GM19043 (cell line): ENCODE measurements around the gene MRPL14.

Experiments used
- ATAC-seq: cut with Tn5 transposase; IDR thresholded peaks from one replicate; pipeline ENCODE4 v1.9.1; 2021; ENCODE audit warnings: low read depth; ENCODE audit not compliant: unreplicated experiment

MRPL14 gene

GRCh38 chr6:44068607-44069296, 58.5 kb downstream of the MRPL14 start:
- no peak for ATAC-seq

DNA sequence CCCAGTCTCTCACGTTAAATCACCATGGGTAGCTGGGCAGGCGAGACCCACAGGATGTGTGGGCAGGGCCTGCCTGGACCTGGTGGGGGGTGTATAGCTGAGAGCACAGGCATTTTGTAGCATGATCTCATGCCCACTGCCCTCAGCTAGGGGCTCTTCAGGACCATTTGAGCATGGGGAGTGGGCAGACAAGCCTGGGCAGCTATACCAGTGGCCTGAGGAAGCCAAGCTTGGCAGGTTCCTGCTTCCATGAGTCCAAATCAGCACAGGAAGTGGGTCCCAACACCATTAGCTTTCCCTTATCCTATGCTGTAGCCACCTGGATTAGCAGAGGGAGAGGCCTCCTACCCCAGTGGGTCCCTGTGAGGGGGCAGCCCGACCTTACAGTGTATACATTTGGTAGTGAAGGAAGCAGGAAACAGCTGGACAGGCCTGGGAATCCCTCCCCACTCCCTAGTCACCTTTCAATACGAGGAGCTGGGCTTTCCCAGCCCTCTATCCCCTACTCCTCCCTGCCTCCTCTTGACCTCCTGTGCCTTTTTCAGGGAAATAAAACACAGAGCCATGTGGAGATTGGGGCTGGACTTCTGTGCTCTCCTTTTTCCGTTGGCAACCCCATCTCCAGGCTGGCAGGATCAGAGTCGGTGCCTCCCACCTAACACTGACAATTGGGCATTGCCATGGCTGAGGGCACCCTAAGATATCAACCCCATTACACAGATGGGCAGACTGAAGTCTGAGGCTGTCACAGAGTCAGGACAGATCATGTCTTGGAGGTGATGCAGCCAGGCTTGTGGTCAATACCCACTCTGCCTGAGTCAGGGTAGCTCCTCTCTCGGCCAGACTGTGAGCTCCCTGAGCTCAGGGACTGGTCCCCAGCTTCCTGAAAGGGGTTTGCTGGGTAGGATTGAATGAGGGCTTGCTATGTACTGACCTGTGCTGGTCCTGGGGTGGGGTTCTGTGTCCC, 59.8 kb downstream of the MRPL14 start:
- no peak for ATAC-seq

DNA sequence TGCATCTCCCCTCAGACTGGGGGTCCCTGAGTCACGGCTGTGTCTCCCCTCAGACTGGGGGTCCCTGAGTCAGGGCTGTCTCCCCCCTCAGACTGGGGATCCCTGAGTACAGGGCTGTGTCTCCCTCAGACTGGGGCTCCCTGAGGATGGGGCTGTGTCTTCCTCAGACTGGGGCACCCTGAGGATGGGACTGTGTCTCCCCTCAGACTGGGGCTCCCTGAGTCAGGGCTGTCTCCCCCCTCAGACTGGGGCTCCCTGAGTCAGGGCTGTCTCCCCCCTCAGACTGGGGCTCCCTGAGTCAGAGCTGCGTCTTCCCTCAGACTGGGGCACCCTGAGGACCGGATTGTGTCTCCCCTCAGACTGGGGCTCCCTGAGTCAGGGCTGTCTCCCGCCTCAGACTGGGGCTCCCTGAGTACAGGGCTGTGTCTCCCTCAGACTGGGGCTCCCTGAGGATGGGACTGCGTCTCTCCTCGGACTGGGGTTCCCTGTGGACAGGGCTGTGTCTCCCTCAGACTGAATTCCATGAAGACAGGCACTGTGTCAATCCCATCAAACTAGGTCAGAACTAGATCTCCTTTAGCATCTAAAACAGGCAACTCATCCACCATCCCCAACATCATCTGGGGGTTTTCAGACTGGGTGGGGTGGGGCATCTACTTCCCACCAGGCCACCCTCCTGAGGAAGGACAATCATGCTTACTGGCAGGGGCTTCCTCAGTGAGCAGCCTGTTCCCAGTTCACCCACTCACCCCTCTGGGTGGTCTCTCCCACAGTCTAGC, 60.7 kb downstream of the MRPL14 start:
- ATAC-seq, result no peak

DNA sequence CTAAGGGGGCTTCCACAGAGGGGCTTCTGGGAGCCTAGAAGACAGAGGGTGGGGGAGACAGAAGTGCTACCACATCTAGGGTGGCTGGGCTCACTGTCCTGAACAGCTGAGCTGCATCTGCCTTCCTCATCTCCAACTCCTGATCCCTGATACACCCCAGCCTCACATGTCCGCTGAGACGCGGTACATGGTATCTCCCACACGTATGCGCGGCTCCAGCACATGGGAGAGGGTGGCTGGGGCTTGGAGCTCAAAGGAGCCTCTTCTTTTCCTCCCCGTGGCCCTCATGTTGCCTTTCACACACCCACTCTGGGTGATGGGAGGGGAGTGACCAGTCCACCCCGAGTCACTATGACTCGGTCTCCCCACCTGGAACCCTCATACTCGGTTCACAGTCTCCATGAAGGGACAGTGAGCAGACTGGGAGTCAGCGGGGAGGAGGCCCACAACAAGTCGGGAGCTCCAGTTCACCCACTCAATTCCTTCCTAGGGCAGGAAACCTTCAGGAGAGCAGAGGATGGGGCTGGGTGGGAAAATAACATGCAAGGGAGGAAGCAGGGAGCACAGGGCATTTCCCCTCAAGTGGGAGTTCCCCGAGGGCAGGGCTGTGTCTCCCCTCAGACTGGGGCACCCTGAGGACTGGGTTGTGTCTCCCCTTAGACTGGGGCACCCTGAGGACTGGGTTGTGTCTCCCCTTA, 61.7 kb downstream of the MRPL14 start:
- no peak for ATAC-seq

DNA sequence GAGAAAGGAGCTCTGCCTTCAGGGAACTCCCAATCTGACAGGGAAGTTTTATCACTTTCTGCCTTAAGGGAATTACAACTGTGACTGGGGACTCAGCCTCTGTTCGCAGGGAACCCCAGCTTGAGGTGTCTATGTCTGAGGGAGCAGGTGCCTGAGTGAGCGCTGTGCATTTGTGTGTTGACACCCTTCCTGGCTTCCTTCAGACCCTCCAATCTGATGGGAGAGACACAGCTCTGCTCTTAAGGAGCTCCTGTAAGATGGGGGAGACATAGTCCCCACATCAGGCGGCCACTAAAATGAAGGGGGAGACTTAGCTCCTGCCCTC, 62.3 kb downstream of the MRPL14 start:
- no peak for ATAC-seq

DNA sequence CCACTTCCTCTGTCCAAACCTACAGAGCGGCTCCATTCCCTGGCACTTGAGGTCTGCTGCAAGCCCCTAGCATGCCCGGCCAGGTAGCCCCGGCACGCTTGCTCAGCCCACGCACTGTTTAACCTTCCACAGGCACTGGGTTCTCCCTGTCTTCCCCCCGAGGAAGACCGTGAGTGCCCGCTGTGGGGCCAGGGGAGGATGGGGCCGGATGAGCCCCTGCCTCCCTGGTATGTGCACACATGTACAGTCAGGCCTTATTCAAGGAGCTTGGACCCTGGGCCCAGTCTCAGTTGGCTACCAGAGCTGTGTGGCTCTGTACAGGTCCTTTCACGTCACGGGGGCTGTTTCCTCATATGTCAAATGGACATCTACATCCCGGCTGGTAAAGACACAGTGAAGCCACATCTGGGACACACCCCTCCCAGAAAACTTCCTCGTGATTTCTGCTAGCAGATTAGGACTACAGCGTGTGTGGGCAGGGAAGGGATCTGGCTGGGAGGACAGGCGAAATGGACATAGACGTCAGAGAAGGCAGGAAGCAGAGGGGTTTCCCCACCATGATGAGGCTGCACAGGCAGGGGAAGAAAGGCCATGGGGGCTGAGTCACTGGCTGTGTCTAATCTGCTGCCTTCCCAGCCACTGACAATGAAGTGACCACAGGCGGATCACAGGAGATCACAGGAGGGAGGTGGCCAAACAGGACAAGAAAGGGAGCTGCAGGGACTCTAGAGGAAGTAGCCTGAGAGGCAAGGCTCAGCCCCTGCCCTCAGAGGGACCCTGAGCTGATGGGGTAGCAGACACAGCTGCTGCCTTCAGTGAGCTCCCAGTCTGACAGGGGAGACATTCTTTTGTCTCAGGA, 62.9 kb downstream of the MRPL14 start:
- no peak for ATAC-seq

DNA sequence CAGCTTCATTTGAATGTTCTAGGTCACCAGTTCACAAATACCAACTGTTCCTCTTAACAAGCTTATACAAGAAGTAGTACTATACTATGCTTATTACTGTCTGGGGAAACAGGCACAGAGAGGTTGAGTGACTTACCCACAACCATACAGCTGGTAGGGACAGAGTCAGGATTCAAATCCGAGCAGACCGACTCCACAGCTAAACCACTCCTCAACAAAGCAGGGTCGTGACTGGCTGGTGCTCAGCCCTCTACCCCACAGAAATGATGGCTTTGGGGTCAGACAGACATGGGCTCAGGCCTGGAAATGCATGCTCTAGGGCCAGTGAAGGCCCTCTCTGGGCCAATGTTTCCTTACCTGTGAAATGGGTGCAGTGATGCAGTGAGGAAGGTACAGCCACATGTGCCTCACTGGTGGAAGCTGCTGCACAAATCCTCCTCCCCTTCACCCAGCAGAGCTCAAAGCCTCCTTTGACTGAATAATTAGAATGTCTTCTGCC, 63.6 kb downstream of the MRPL14 start:
- ATAC-seq, result no peak
